Measurements from ENCODE around the gene KLF1. TPM values are rescaled to one million over a fixed set of nuclear protein-coding genes. Genes with fewer than 3 reads are reported as not detected.

Gene KLF1
- polyA plus RNA-seq, 1 of the 3 experiments (the other 2 are of a cell fraction) = not detected

- H3K9me3 ChIP-seq = no peaks in the 10 kb centered on the region
- H3K79me2 ChIP-seq (ENCODE audit: insufficient read depth) = peaks cover 40% of the 10 kb centered on the region
- no peaks in the 10 kb centered on the region for H3K27me3 ChIP-seq (ENCODE audit: insufficient read depth)
- WGBS (ENCODE audit: low lambda C conversion rate) = 98% methylated on average over 18 of the region's 19 CpGs
- CTCF ChIA-PET = interaction anchor here (1.0 to 1.5 kb wide), 2 partner anchors 93 to 164 kb away, joined by 4 to 6 read pairs; no protein-coding TSS in a partner anchor
- no peak overlapping the region for H2AFZ ChIP-seq (ENCODE audit: low read depth)
- TF ChIP-seq USF2 (IDR thresholded peaks at IDR 0.05; ENCODE audit: borderline replicate concordance, low read depth, low read length) (no peak), RAD21 (IDR thresholded peaks at IDR 0.05; ENCODE audit: low read length) (no peak), GATA2 (CRISPR knock-in tag; IDR thresholded peaks at IDR 0.05) (no peak), CHD2 (IDR thresholded peaks at IDR 0.05; ENCODE audit: low read length, partially characterized antibody) (no peak), FOSL2 (IDR thresholded peaks at IDR 0.05; ENCODE audit: borderline replicate concordance, low read depth) (no peak), TCF12 (IDR thresholded peaks at IDR 0.05) (no peak), RFX5 (IDR thresholded peaks at IDR 0.05; ENCODE audit: low read length) (no peak), RCOR1 (IDR thresholded peaks at IDR 0.05; ENCODE audit: low read length) (no peak), USF1 (IDR thresholded peaks at IDR 0.05; ENCODE audit: borderline replicate concordance, low read depth) (no peak), NFIC (IDR thresholded peaks at IDR 0.05; ENCODE audit: borderline replicate concordance) (no peak), JUND (IDR thresholded peaks at IDR 0.05) (no peak), ELF1 (IDR thresholded peaks at IDR 0.05) (no peak), POLR2AphosphoS5 (IDR thresholded peaks at IDR 0.05; ENCODE audit: low read depth, low read length) (no peak), IRF3 (IDR thresholded peaks at IDR 0.05; ENCODE audit: low read depth, low read length) (no peak), TAF1 (IDR thresholded peaks at IDR 0.05; ENCODE audit: borderline replicate concordance, low read depth, low read length) (no peak), YY1 (IDR thresholded peaks at IDR 0.05; ENCODE audit: low read depth) (no peak)
- TF ChIP-seq, protein P1, sequence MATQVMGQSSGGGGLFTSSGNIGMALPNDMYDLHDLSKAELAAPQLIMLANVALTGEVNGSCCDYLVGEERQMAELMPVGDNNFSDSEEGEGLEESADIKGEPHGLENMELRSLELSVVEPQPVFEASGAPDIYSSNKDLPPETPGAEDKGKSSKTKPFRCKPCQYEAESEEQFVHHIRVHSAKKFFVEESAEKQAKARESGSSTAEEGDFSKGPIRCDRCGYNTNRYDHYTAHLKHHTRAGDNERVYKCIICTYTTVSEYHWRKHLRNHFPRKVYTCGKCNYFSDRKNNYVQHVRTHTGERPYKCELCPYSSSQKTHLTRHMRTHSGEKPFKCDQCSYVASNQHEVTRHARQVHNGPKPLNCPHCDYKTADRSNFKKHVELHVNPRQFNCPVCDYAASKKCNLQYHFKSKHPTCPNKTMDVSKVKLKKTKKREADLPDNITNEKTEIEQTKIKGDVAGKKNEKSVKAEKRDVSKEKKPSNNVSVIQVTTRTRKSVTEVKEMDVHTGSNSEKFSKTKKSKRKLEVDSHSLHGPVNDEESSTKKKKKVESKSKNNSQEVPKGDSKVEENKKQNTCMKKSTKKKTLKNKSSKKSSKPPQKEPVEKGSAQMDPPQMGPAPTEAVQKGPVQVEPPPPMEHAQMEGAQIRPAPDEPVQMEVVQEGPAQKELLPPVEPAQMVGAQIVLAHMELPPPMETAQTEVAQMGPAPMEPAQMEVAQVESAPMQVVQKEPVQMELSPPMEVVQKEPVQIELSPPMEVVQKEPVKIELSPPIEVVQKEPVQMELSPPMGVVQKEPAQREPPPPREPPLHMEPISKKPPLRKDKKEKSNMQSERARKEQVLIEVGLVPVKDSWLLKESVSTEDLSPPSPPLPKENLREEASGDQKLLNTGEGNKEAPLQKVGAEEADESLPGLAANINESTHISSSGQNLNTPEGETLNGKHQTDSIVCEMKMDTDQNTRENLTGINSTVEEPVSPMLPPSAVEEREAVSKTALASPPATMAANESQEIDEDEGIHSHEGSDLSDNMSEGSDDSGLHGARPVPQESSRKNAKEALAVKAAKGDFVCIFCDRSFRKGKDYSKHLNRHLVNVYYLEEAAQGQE (IDR thresholded peaks at IDR 0.05; ENCODE audit: low read depth, low read length) = no peak
- POLR2A ChIA-PET = interaction anchor here (0.6 kb wide), 1 partner anchor 11 kb away, joined by 3 read pairs; no protein-coding TSS in a partner anchor
- H3K36me3 ChIP-seq (replicated peaks in 1 of 2; ENCODE audit: control insufficient read depth in 1 of 2, insufficient read depth in 2 of 2, low read length in 1 of 2) = peaks cover 16 to 35% of the 10 kb centered on the region in 2 experiments
- H3K27ac ChIP-seq (ENCODE audit: low read depth in 2 of 2, low read length in 1 of 2) = no peak overlapping the region
- H4K20me1 ChIP-seq (ENCODE audit: insufficient read depth) = 0 out of 2 replicates have a peak, but pooled peaks cover 4% of the 10 kb centered on the region
- no peak overlapping the region for H3K4me2 ChIP-seq
- DNase-seq = no peak
- no peak overlapping the region for H3K4me3 ChIP-seq (ENCODE audit: low read depth in 2 of 2, low read length in 1 of 2)
- no peaks in the 10 kb centered on the region for H3K9me2 ChIP-seq
- peaks cover 0 to 7% of the 10 kb centered on the region in 2 experiments; a peak in 1 of 4 replicates for H3K4me1 ChIP-seq (ENCODE audit: control insufficient read depth in 1 of 2, insufficient read depth in 2 of 2, low read depth in 1 of 2, low read length in 1 of 2)
- H3K9ac ChIP-seq = no peak overlapping the region
- no peaks in the 10 kb centered on the region for H3F3A ChIP-seq (replicated peaks; ENCODE audit: insufficient read depth)
Measured at GRCh38 chr19:12930002-12930645, 43.1 kb upstream of the KLF1 start.

Measured in SK-N-SH (cell line).